Measurements from ENCODE around the gene CRMP1. TPM values are rescaled to one million over a fixed set of nuclear protein-coding genes. Genes with fewer than 3 reads are reported as not detected.

The CRMP1 gene
- total RNA-seq, 1 experiment from 2014 or later = not detected

- no peaks in the 10 kb centered on the region for H3K4me1 ChIP-seq (replicated peaks; ENCODE audit: insufficient read depth)
- ChIA-PET POLR2A (ENCODE audit: unreplicated experiment) (no interaction called here), CTCF (no interaction called here)
- H3K79me2 ChIP-seq (ENCODE audit: low read depth) = no peaks in the 10 kb centered on the region
- no peaks in the 10 kb centered on the region for H4K20me1 ChIP-seq (ENCODE audit: insufficient read depth)
- H3K36me3 ChIP-seq (ENCODE audit: low read depth) = no peaks in the 10 kb centered on the region
- TF ChIP-seq EZH2 (IDR thresholded peaks at IDR 0.05; ENCODE audit: low read depth) = no peak
- TF ChIP-seq, protein P1, sequence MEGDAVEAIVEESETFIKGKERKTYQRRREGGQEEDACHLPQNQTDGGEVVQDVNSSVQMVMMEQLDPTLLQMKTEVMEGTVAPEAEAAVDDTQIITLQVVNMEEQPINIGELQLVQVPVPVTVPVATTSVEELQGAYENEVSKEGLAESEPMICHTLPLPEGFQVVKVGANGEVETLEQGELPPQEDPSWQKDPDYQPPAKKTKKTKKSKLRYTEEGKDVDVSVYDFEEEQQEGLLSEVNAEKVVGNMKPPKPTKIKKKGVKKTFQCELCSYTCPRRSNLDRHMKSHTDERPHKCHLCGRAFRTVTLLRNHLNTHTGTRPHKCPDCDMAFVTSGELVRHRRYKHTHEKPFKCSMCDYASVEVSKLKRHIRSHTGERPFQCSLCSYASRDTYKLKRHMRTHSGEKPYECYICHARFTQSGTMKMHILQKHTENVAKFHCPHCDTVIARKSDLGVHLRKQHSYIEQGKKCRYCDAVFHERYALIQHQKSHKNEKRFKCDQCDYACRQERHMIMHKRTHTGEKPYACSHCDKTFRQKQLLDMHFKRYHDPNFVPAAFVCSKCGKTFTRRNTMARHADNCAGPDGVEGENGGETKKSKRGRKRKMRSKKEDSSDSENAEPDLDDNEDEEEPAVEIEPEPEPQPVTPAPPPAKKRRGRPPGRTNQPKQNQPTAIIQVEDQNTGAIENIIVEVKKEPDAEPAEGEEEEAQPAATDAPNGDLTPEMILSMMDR (conservative IDR thresholded peaks at IDR 0.05) = no peak
- H3K27ac ChIP-seq = no peak overlapping the region
- no peaks in the 10 kb centered on the region for H3K27me3 ChIP-seq (ENCODE audit: insufficient read depth, low read depth)
- DNase-seq = no peak
- no peak overlapping the region for H2AFZ ChIP-seq
- H3K9me2 ChIP-seq (ENCODE audit: insufficient read depth) = no peaks in the 10 kb centered on the region
- H3F3A ChIP-seq (ENCODE audit: insufficient read depth, low read depth) = no peaks in the 10 kb centered on the region
- intact Hi-C loops (cut with micrococcal nuclease; ENCODE audit: unreplicated experiment) = no loop called here
- H3K4me2 ChIP-seq = no peak overlapping the region
- BruUV-seq (replicated peaks) = no TSS peak
- H3K4me3 ChIP-seq = no peak overlapping the region
- no peaks in the 10 kb centered on the region for H3K9me3 ChIP-seq (ENCODE audit: insufficient read depth, low read depth)
These were observed 93.5 kb downstream of the CRMP1 start for GRCh38 chr4:5799406-5799805.

- BruUV-seq (replicated peaks) = no TSS peak
- H3K4me3 ChIP-seq = no peak overlapping the region
- CTCF ChIA-PET = no interaction called here
These were observed 93.9 kb downstream of the CRMP1 start for GRCh38 chr4:5798946-5799345.

DNA sequence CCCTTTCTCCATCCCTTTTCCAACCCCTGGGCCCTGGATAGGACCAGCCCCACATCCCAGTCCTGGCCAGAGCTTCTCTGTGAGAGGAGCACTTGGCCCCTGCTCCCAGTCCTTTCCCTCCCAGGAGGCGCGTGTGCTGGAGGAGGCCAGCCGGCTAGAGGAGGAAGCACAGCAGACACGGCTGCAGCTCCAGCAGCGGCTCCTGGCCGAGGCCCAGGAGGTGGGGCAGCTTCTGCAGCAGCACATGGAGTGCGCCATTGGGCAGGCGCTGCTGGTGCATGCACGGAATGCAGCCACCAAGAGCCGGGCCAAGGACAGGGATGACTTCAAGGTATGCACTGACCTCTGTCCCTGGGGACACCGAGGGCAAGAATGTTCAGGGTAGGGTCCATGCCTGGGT is 94.4 kb downstream of the CRMP1 start:
- DNase-seq = no peak
- Histone ChIP-seq H3K79me2 (ENCODE audit: low read depth) (no peaks in the 10 kb centered on the region), H3F3A (ENCODE audit: insufficient read depth, low read depth) (no peaks in the 10 kb centered on the region), H3K4me1 (replicated peaks; ENCODE audit: insufficient read depth) (no peaks in the 10 kb centered on the region), H3K9me2 (ENCODE audit: insufficient read depth) (no peaks in the 10 kb centered on the region), H4K20me1 (ENCODE audit: insufficient read depth) (no peaks in the 10 kb centered on the region), H3K4me3 (no peak overlapping the region), H3K9me3 (ENCODE audit: insufficient read depth, low read depth) (no peaks in the 10 kb centered on the region), H3K4me2 (no peak overlapping the region), H3K27me3 (ENCODE audit: insufficient read depth, low read depth) (no peaks in the 10 kb centered on the region), H3K27ac (no peak overlapping the region), H3K36me3 (ENCODE audit: low read depth) (no peaks in the 10 kb centered on the region), H2AFZ (no peak overlapping the region)
- ChIA-PET CTCF (no interaction called here), POLR2A (ENCODE audit: unreplicated experiment) (no interaction called here)
- TF ChIP-seq EZH2 (IDR thresholded peaks at IDR 0.05; ENCODE audit: low read depth) = no peak
- TF ChIP-seq, protein P1 (conservative IDR thresholded peaks at IDR 0.05) = no peak
- intact Hi-C loops (cut with micrococcal nuclease; ENCODE audit: unreplicated experiment) = no loop called here
- no TSS peak for BruUV-seq (replicated peaks)

More at GRCh38 chr4:5798946-5799345, 93.9 kb downstream of the CRMP1 start:
- H3K4me1 ChIP-seq (replicated peaks; ENCODE audit: insufficient read depth) = no peaks in the 10 kb centered on the region
- POLR2A ChIA-PET (ENCODE audit: unreplicated experiment) = no interaction called here
- no peak for TF ChIP-seq EZH2 (IDR thresholded peaks at IDR 0.05; ENCODE audit: low read depth)
- TF ChIP-seq, protein P1 (conservative IDR thresholded peaks at IDR 0.05) = no peak
- H3K27ac ChIP-seq = no peak overlapping the region
- H3K9me2 ChIP-seq (ENCODE audit: insufficient read depth) = no peaks in the 10 kb centered on the region
- H3K9me3 ChIP-seq (ENCODE audit: insufficient read depth, low read depth) = no peaks in the 10 kb centered on the region
- DNase-seq = no peak
- no peak overlapping the region for H2AFZ ChIP-seq
- H4K20me1 ChIP-seq (ENCODE audit: insufficient read depth) = no peaks in the 10 kb centered on the region
- no peaks in the 10 kb centered on the region for H3K27me3 ChIP-seq (ENCODE audit: insufficient read depth, low read depth)
- no peak overlapping the region for H3K4me2 ChIP-seq
- intact Hi-C loops (cut with micrococcal nuclease; ENCODE audit: unreplicated experiment) = no loop called here
- H3F3A ChIP-seq (ENCODE audit: insufficient read depth, low read depth) = no peaks in the 10 kb centered on the region
- no peaks in the 10 kb centered on the region for H3K79me2 ChIP-seq (ENCODE audit: low read depth)
- H3K36me3 ChIP-seq (ENCODE audit: low read depth) = no peaks in the 10 kb centered on the region

All from PC-9 (cell line).